Caco-2 (cell line): ENCODE results near the gene CCDC30. TPM values are rescaled to one million over a fixed set of nuclear protein-coding genes. Genes with fewer than 3 reads are reported as not detected.
"Not testable (repeated sequence)": the region's sequence is repeated elsewhere in the genome, so short reads cannot be mapped to it uniquely, and the experiment has no call there.

Experiments
- BruUV-seq: library from RNA; stranded (reverse); fragments of 400-500 nt; replicated peaks from 2 replicates; lab custom pipeline; 2021; lab: Mats Ljungman, UMichigan
- CTCF ChIA-PET: fragments of 300-600 bp; sonication (Branson Sonifier 250); formaldehyde crosslinking; loops from one replicate; lab custom pipeline; 2022; ENCODE audit warnings: antibody characterized with exemption; lab: Charles Lee
- POLR2A ChIA-PET: fragments of 300-600 bp; sonication (Branson Sonifier 250); formaldehyde crosslinking; loops from one replicate; lab custom pipeline; 2022; ENCODE audit warnings: antibody characterized with exemption; lab: Charles Lee
- DNase-seq, 2 experiments: peaks; one replicate each; pipeline versions ENCODE4 v3.0.0 to v3.0.0-alpha.2; 2020 to 2022
- H3K27me3 ChIP-seq: replicated peaks from 2 replicates; pipeline ENCODE4 v1.6.0; 2011; ENCODE audit warnings: low read length; ENCODE audit not compliant: control insufficient read depth, insufficient read depth
- H3K36me3 ChIP-seq: 2 replicates; pipeline ENCODE4 v1.5.1; 2011; ENCODE audit warnings: low read length; ENCODE audit not compliant: control insufficient read depth, insufficient read depth
- H3K4me1 ChIP-seq: fragments of 250-450 bp; sonication (Bioruptor Pico); 2 replicates; pipeline ENCODE4 v1.5.1; 2020; ENCODE audit warnings: mild to moderate bottlenecking
- H3K4me3 ChIP-seq: 2 replicates; pipeline ENCODE4 v1.5.1; 2011; ENCODE audit warnings: low read depth, mild to moderate bottlenecking, control low read depth, low read length
- H3K9me3 ChIP-seq: fragments of 250-450 bp; sonication (Bioruptor Pico); 2 replicates; pipeline ENCODE4 v1.5.1; 2020; ENCODE audit warnings: mild to moderate bottlenecking, moderate library complexity
- H3K27ac Mint-ChIP-seq: one replicate; pipeline ENCODE4 v1.8.0; 2022; ENCODE audit warnings: mixed read lengths; ENCODE audit not compliant: unreplicated experiment
- H3K27me3 Mint-ChIP-seq: one replicate; pipeline ENCODE4 v1.8.0; 2022; ENCODE audit warnings: mixed read lengths; ENCODE audit not compliant: insufficient read depth, unreplicated experiment
- H3K36me3 Mint-ChIP-seq: one replicate; pipeline ENCODE4 v1.8.0; 2022; ENCODE audit warnings: mild to moderate bottlenecking, mixed read lengths; ENCODE audit not compliant: insufficient read depth, unreplicated experiment
- H3K4me1 Mint-ChIP-seq: one replicate; pipeline ENCODE4 v1.8.0; 2022; ENCODE audit warnings: low read depth, mixed read lengths; ENCODE audit not compliant: unreplicated experiment
- H3K4me3 Mint-ChIP-seq: one replicate; pipeline ENCODE4 v1.8.0; 2022; ENCODE audit warnings: mild to moderate bottlenecking, moderate library complexity, mixed read lengths; ENCODE audit not compliant: unreplicated experiment
- H3K9me3 Mint-ChIP-seq: one replicate; pipeline ENCODE4 v1.8.0; 2022; ENCODE audit warnings: mixed read lengths; ENCODE audit not compliant: unreplicated experiment
- CTCF ChIP-seq, 2 experiments: fragments of 200-600 bp in 1 of 2; IDR thresholded peaks; 1 replicate in 1 of 2; 2 replicates in 1 of 2; pipeline versions ENCODE4 v1.5.1 to v1.8.0; 2011 to 2022; ENCODE audit warnings: antibody characterized with exemption in 1 of 2, control low read depth in 1 of 2, inconsistent platforms in 1 of 2, low read depth in 1 of 2, low read length in 1 of 2, mild to moderate bottlenecking in 1 of 2, moderate library complexity in 1 of 2; ENCODE audit not compliant: insufficient read depth in 1 of 2, severe bottlenecking in 1 of 2, unreplicated experiment in 1 of 2
- intact Hi-C: fragments of 100-400 bp; cut with micrococcal nuclease; formaldehyde crosslinking; loops from one replicate; pipeline ENCODE4 v1.10.0; 2022; ENCODE audit not compliant: unreplicated experiment
- total RNA-seq: library from RNA; stranded (reverse); gene quantifications from 2 replicates; pipeline ENCODE4 v1.2.3, GENCODE V29; 2022

The CCDC30 gene
- total RNA-seq, 1 experiment from 2014 or later = 1.3 TPM

GRCh38 chr1:42490237-42490636 lies 27.2 kb downstream of the CCDC30 start:
- no peaks in the 10 kb centered on the region for H3K36me3 ChIP-seq
- H3K9me3 ChIP-seq = no peaks in the 10 kb centered on the region
- H3K27ac Mint-ChIP-seq = no peak overlapping the region
- no peaks in the 10 kb centered on the region for H3K4me1 ChIP-seq
- H3K27me3 Mint-ChIP-seq = no peaks in the 10 kb centered on the region
- H3K9me3 Mint-ChIP-seq = peaks cover 9% of the 10 kb centered on the region
- no peaks in the 10 kb centered on the region for H3K4me1 Mint-ChIP-seq
- BruUV-seq = no TSS peak
- no peaks in the 10 kb centered on the region for H3K36me3 Mint-ChIP-seq
- intact Hi-C loops = no loop called here
- H3K4me3 Mint-ChIP-seq = no peak overlapping the region
- POLR2A ChIA-PET = no interaction called here
- no peak overlapping the region for H3K4me3 ChIP-seq
- no peaks in the 10 kb centered on the region for H3K27me3 ChIP-seq
- no peak for DNase-seq
- TF ChIP-seq CTCF (IDR thresholded peaks at IDR 0.05; ENCODE audit: insufficient read depth in 1 of 2, low read depth in 1 of 2, low read length in 1 of 2, severe bottlenecking in 1 of 2, unreplicated experiment in 1 of 2) = no peak
- CTCF ChIA-PET = no interaction called here

GRCh38 chr1:42502031-42502430 lies 38.9 kb downstream of the CCDC30 start:
- H3K4me3 ChIP-seq, H3K27me3 Mint-ChIP-seq, POLR2A ChIA-PET, H3K27ac Mint-ChIP-seq, H3K36me3 ChIP-seq, H3K36me3 Mint-ChIP-seq, H3K4me1 Mint-ChIP-seq, H3K27me3 ChIP-seq, CTCF ChIA-PET, H3K4me1 ChIP-seq, DNase-seq, BruUV-seq, H3K4me3 Mint-ChIP-seq, intact Hi-C loops: not testable (repeated sequence)
- peaks cover 19% of the 10 kb centered on the region for H3K9me3 ChIP-seq
- peaks cover 12% of the 10 kb centered on the region for H3K9me3 Mint-ChIP-seq

- DNase-seq = no peak
- no peak overlapping the region for H3K4me3 Mint-ChIP-seq
- peaks cover 6% of the 10 kb centered on the region for H3K36me3 Mint-ChIP-seq
- peaks cover 12% of the 10 kb centered on the region for H3K9me3 Mint-ChIP-seq
- no peaks in the 10 kb centered on the region for H3K27me3 ChIP-seq
- H3K9me3 ChIP-seq = peaks cover 26% of the 10 kb centered on the region
- no peaks in the 10 kb centered on the region for H3K4me1 Mint-ChIP-seq
- POLR2A ChIA-PET = no interaction called here
- no peak overlapping the region for H3K27ac Mint-ChIP-seq
- TF ChIP-seq CTCF (IDR thresholded peaks at IDR 0.05; ENCODE audit: insufficient read depth in 1 of 2, low read depth in 1 of 2, low read length in 1 of 2, severe bottlenecking in 1 of 2, unreplicated experiment in 1 of 2) = no peak
- intact Hi-C loops = no loop called here
- H3K4me1 ChIP-seq = no peaks in the 10 kb centered on the region
- no peaks in the 10 kb centered on the region for H3K36me3 ChIP-seq
- no peak overlapping the region for H3K4me3 ChIP-seq
- CTCF ChIA-PET = no interaction called here
- BruUV-seq = no TSS peak
- no peaks in the 10 kb centered on the region for H3K27me3 Mint-ChIP-seq
Observed at GRCh38 chr1:42504535-42505128, 41.5 kb downstream of the CCDC30 start.
